Upper lobe of right lung (tissue), 1 donor: ENCODE results near the gene SPRING1. TPM values are rescaled to one million over a fixed set of nuclear protein-coding genes. Genes with fewer than 3 reads are reported as not detected.

Experiments used
- ATAC-seq: fragments of 200-7000 bp; cut with Tn5 transposase; one replicate; pipeline ENCODE4 v1.9.1; 2020; ENCODE audit warnings: mild to moderate bottlenecking, moderate library complexity
- DNase-seq: peaks from one replicate; pipeline ENCODE4 v3.0.0-alpha.2; 2020
- H3K27ac ChIP-seq: fragments of 200-600 bp; one replicate; pipeline ENCODE4 v1.8.0; 2022
- H3K27me3 ChIP-seq: fragments of 200-600 bp; one replicate; pipeline ENCODE4 v1.8.0; 2022; ENCODE audit warnings: mild to moderate bottlenecking
- H3K36me3 ChIP-seq: fragments of 200-600 bp; one replicate; pipeline ENCODE4 v1.8.0; 2022
- H3K4me1 ChIP-seq: fragments of 200-600 bp; one replicate; pipeline ENCODE4 v1.8.0; 2022
- H3K4me3 ChIP-seq: fragments of 200-600 bp; one replicate; pipeline ENCODE4 v1.8.0; 2022; ENCODE audit warnings: mild to moderate bottlenecking
- H3K9me3 ChIP-seq: fragments of 200-600 bp; one replicate; pipeline ENCODE4 v1.8.0; 2022
- intact Hi-C: fragments of 100-400 bp; cut with DNase I; formaldehyde crosslinking; loops from one replicate; pipeline ENCODE4 v1.11.0; 2022
- total RNA-seq: library from RNA; stranded (reverse); fragmentation: NEBNext Ultra II Directional; extraction: Animal tissue kit (Norgen Biotek cat#: 25700); gene quantifications from one replicate; pipeline ENCODE4 v1.2.1, GENCODE V29; 2021
- TF ChIP-seq, protein P1 (sequence below): fragments of 200-600 bp; IDR thresholded peaks from one replicate; pipeline ENCODE4 v1.8.0; 2022; ENCODE audit warnings: antibody characterized with exemption
- donor health status: DM: no; HTN: yes; CAD: no; lungs with severe emphysema.

Gene SPRING1
- total RNA-seq, 1 donor from 2014 or later, result 126 TPM

DNA sequence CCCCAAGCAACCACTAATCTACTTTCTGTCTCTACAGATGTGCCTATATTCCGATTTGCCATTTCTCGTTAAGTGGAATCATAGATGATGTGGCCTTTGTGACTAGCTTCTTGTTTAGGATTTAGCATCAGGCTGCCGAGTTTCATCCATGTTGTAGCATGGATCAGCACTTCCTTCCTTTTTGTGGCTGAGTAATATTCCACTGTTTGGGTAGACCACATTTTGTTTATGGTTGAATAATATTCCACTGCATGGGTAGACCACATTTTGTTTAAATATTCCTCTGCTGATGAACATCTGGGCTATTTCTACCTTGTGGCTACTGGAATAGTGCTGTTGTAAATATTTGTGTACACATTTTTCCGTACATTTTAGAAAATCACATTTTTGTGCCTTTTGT, 36.4 kb downstream of the SPRING1 start:
- H3K36me3 ChIP-seq, result no peaks in the 10 kb centered on the region
- H3K4me1 ChIP-seq, result no peaks in the 10 kb centered on the region
- H3K4me3 ChIP-seq, result no peak overlapping the region
- intact Hi-C loops, result no loop called here
- DNase-seq (no peak), ATAC-seq (no peak)
- H3K9me3 ChIP-seq, result no peaks in the 10 kb centered on the region
- TF ChIP-seq, protein P1, sequence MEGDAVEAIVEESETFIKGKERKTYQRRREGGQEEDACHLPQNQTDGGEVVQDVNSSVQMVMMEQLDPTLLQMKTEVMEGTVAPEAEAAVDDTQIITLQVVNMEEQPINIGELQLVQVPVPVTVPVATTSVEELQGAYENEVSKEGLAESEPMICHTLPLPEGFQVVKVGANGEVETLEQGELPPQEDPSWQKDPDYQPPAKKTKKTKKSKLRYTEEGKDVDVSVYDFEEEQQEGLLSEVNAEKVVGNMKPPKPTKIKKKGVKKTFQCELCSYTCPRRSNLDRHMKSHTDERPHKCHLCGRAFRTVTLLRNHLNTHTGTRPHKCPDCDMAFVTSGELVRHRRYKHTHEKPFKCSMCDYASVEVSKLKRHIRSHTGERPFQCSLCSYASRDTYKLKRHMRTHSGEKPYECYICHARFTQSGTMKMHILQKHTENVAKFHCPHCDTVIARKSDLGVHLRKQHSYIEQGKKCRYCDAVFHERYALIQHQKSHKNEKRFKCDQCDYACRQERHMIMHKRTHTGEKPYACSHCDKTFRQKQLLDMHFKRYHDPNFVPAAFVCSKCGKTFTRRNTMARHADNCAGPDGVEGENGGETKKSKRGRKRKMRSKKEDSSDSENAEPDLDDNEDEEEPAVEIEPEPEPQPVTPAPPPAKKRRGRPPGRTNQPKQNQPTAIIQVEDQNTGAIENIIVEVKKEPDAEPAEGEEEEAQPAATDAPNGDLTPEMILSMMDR, result no peak
- H3K27ac ChIP-seq, result no peak overlapping the region
- no peaks in the 10 kb centered on the region for H3K27me3 ChIP-seq

DNA sequence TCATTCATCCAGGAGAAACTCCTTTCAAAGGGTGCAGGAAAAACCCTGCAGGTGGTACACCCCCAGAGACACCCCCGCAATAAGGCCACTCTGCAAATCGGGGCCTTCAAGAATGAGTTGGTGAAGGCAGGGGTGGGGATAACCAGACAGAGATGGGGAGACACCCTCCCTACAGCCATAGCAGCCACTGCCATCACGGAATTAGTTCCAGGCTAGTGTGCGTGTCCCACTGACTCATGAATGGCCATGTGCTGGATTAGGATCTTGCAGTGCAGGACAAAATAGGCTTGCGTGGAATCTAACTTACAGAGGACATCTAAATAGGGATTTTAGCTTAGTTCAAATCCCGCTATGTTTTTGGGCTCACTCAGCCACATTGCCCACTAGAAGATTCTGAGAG, 37.8 kb downstream of the SPRING1 start:
- no peak for ATAC-seq
- no peak overlapping the region for H3K27ac ChIP-seq
- intact Hi-C loops, result no loop called here
- H3K4me1 ChIP-seq, result no peaks in the 10 kb centered on the region
- no peak for DNase-seq
- TF ChIP-seq, protein P1, result no peak
- H3K9me3 ChIP-seq, result no peaks in the 10 kb centered on the region
- no peaks in the 10 kb centered on the region for H3K36me3 ChIP-seq
- H3K4me3 ChIP-seq, result no peak overlapping the region
- no peaks in the 10 kb centered on the region for H3K27me3 ChIP-seq

DNA sequence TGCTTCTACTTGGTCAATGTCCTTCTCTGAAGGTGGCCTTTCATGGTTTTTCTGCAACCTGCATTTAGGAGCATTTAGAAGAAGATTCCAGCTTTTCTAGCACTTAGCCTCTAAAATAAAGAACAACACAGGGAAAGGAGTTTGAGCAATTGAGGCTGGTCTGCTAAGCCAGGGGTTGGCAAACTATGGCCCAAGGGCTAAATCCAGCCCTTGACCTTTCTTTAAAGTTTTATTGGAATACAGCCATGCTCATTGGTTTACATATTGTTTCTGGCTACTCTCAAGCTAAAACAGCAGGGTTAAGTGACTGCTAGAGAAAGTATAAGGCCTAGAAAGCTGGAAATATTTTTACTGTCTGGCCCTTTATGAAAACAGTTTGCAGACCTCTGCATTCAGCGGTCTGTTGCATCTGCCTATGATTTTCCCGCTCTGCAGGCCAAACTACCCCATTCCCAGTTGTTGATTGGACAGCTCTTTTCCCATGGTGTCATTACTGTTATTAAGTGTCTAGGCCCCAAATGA, 39.3 kb downstream of the SPRING1 start:
- no peak for ATAC-seq
- intact Hi-C loops, result no loop called here
- TF ChIP-seq, protein P1, result no peak
- no peak overlapping the region for H3K4me3 ChIP-seq
- no peaks in the 10 kb centered on the region for H3K9me3 ChIP-seq
- no peak overlapping the region for H3K27ac ChIP-seq
- peaks cover 8% of the 10 kb centered on the region for H3K4me1 ChIP-seq
- no peak for DNase-seq
- no peaks in the 10 kb centered on the region for H3K36me3 ChIP-seq
- H3K27me3 ChIP-seq, result peaks cover 3% of the 10 kb centered on the region

DNA sequence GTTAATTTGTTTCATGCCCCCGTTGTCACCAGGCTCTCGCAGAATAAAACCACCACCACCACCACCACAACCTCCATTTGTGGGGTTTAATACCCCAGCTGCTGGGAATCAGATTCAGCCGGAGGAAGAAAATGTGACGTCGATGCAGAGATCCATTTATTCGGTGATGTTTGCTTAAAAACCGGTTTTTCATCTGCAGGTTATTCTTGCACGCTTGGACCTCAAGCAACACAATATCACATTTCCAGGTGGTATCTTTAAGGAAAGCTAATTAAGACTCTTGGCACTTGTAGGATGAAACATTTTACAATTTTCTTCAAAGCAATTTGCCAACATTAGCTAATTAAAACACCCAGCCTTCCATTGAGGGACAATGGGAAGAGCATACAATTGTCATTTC, 39.8 kb downstream of the SPRING1 start:
- H3K27me3 ChIP-seq, result peaks cover 6% of the 10 kb centered on the region
- ATAC-seq, result peak; percentile 35
- no peaks in the 10 kb centered on the region for H3K9me3 ChIP-seq
- no peaks in the 10 kb centered on the region for H3K36me3 ChIP-seq
- no peak overlapping the region for H3K4me3 ChIP-seq
- H3K4me1 ChIP-seq, result peaks cover 11% of the 10 kb centered on the region
- DNase-seq, result no peak
- TF ChIP-seq, protein P1, result no peak
- intact Hi-C loops, result no loop called here
- no peak overlapping the region for H3K27ac ChIP-seq

DNA sequence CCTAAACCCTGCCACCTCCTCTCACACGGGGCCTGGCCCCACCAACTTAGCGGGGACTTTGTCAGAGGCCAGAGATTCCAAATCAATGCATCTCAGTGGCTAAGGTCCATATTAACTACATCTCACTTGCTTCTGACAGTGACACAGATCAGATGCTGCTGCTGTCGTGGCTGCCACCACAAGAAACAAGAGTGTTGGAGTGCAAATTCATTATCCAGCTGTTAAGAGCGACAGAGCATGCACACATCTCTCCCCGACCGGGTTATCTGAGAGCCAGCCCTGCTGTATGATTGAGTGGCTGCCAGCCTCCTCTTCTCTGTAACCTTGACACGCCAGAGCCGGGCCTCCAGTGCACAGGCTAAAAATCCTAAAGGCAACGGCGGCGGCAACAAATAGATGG, 40.2 kb downstream of the SPRING1 start:
- TF ChIP-seq, protein P1, result no peak
- Histone ChIP-seq H3K36me3 (no peaks in the 10 kb centered on the region), H3K9me3 (no peaks in the 10 kb centered on the region), H3K4me3 (no peak overlapping the region), H3K4me1 (peaks cover 15% of the 10 kb centered on the region), H3K27ac (no peak overlapping the region), H3K27me3 (peaks cover 9% of the 10 kb centered on the region)
- ATAC-seq, result peak; percentile 49
- intact Hi-C loops, result no loop called here
- DNase-seq, result no peak

DNA sequence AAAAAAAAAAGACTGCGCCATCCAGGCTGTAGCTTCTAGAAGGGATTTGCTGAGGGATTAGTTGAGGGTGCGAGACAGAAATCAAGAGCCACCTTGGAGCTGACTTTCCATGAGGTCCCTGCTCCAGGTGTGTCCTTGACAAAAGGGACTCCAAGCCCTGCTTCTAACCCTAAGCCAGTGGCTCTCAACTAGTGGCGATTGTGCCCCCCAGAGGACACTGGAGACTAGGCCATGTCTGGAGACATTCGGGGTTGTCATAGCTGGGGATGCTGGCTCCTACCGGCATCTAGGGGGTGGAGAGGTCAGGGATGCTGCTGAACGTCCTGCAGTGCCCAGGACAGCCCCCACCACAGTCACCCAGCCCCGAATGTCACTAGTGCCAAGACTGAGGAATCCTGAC, 40.6 kb downstream of the SPRING1 start:
- H3K27me3 ChIP-seq, result peaks cover 9% of the 10 kb centered on the region
- H3K27ac ChIP-seq, result no peak overlapping the region
- DNase-seq (no peak), ATAC-seq (peak; percentile 38)
- TF ChIP-seq, protein P1, result peak; percentile 18
- no peaks in the 10 kb centered on the region for H3K36me3 ChIP-seq
- peaks cover 18% of the 10 kb centered on the region for H3K4me1 ChIP-seq
- intact Hi-C loops, result no loop called here
- H3K4me3 ChIP-seq, result no peak overlapping the region
- H3K9me3 ChIP-seq, result no peaks in the 10 kb centered on the region
